G401 (cell line): ENCODE data around the gene SYNE2. TPM values are rescaled to one million over a fixed set of nuclear protein-coding genes. Genes with fewer than 3 reads are reported as not detected.
"Not testable (repeated sequence)": the region's sequence is repeated elsewhere in the genome, so short reads cannot be mapped to it uniquely, and the experiment has no call there.

ENCODE experiments used
- DNase-seq: peaks from one replicate; pipeline ENCODE4 v3.0.0-alpha.2; 2015; ENCODE audit warnings: low spot score
- in situ Hi-C: cut with HindIII; loops from 2 replicates; pipeline ENCODE4 v1.10.0; 2016; ENCODE audit warnings: low sequenced_read_pairs, mixed read lengths
- total RNA-seq: library from RNA; depleted of rRNA; stranded (reverse); fragments of >200 nt; shearing (Covaris generic); gene quantifications from 2 replicates; pipeline ENCODE4 v1.2.3, GENCODE V29; 2014

Gene SYNE2
- total RNA-seq, 1 experiment from 2014 or later, result 6.2 TPM

- in situ Hi-C loops, result no loop called here
- no peak for DNase-seq
These were observed 240.1 kb downstream of the SYNE2 start for GRCh38 chr14:64092940-64093339.

GRCh38 chr14:64095620-64096019 lies 242.8 kb downstream of the SYNE2 start:
- no peak for DNase-seq
- in situ Hi-C loops, result no loop called here

GRCh38 chr14:64098120-64098519 lies 245.3 kb downstream of the SYNE2 start:
- in situ Hi-C loops, result no loop called here

DNA sequence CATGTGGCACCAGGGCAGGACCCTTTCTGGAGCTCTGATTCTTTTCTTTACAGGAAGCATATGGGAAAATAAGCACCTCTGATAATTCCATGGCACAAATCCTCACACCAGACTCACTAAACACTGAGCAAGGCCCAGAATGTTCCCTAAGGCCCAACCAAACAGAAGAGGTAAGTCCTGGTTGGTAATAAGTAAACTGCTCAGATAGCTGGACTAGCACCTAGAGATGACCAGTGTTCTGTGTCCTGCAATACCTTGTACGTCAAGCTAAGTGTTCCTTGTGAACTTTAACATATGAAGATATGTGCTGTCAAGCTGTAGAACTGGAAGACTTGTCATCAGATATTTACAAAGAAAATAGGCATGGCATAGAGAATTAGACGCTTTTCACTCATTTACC lies 254.6 kb downstream of the SYNE2 start:
- in situ Hi-C loops, result no loop called here
- DNase-seq, result no peak

More at GRCh38 chr14:64098120-64098519, 245.3 kb downstream of the SYNE2 start:
- DNase-seq, result no peak

DNA sequence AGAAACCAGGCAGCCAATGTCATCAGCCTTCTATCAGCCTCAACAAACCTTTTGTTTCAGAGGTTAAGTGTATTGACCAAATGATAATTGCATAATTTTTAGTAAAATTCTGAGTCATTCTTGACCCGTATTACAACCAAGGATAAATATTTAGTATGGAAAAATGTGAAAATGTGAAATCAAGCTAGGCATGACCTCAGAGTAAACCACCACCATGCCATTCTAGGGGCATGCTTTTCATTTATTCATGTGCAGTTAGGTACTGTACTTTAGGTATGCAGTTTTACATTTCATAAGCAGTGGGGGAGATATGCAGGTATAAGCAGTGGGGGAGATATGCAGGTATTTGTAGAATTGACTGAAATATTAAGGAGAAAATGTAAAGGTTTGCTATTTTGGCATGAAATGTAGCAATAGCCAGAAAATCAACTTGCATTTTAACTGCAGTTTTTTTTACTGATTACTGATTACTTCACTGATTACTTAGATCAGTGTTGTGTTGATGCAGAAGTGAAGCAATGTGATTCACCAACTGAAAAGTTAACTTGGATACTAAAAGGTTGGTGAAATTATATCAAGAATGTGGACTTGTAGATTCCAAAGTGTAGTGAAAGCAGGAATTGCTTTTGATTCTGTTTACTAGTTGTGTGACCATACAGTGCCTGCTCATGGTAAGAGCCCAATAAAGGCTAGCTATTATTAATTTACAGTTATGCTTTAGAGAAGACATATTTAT lies 257.2 kb downstream of the SYNE2 start:
- in situ Hi-C loops, result no loop called here
- no peak for DNase-seq

GRCh38 chr14:64110802-64111201 lies 258.0 kb downstream of the SYNE2 start:
- in situ Hi-C loops, result no loop called here
- DNase-seq, result no peak

DNA sequence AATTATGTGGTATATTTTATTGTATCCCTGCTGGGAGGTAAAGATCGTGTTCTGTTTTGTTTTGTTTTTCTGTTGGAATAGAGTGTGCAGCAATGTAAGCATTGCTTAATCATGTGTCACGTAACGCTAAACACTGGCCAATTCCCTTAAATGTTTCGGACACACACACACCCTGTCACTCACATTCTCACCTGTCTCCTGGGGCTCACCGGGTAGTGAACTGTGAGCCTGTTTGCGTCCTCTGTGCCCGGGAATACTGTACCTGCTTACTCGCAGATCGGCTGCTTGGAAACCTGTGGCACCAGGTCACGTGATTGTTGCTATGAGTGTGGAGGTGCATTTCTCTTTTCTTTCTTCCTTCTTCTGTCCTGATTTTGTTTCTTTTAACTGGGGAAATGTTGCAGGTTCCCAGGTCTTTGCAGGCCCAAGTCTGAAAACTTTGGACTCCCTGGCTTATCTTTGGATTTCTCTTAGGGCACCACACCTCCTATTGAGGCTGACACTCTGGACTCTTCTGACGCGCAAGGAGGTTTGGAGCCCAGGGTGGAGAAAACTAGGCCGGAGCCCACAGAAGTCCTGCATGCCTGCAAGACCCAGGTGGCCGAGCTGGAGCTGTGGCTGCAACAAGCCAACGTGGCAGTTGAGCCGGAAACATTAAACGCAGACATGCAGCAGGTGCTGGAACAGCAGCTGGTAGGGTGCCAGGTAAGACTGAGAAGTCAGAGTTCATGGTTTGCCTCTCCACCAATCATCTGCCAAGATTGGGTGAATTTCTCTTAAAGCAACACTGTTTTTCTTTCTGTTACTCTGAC lies 260.3 kb downstream of the SYNE2 start:
- in situ Hi-C loops, result no loop called here

GRCh38 chr14:64114166-64114565 lies 261.4 kb downstream of the SYNE2 start:
- in situ Hi-C loops, result no loop called here
- no peak for DNase-seq

More for the DNA sequence above, 260.3 kb downstream of the SYNE2 start:
- DNase-seq, result peak; percentile 11

DNA sequence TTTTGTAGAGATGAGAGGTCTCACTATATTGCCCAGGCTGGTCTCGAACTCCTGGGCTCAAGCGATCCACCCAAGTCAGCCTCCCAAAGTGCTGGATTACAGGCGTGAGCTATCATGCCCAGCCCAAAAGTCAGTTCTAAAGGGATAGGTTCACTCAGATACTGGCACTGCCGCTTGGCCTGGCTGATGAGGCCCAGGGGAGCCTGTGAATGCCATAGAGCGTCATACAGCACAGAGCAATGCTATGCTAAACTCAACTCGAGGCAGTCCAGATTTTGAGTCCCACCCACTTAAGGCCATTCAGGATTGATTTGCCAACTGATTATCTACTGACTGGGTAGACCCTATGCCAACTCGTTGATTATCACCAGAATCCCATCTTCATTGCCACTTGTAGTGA lies 262.0 kb downstream of the SYNE2 start:
- DNase-seq, result no peak
- in situ Hi-C loops, result no loop called here

GRCh38 chr14:64115401-64115800 lies 262.6 kb downstream of the SYNE2 start:
- in situ Hi-C loops, result no loop called here
- no peak for DNase-seq

DNA sequence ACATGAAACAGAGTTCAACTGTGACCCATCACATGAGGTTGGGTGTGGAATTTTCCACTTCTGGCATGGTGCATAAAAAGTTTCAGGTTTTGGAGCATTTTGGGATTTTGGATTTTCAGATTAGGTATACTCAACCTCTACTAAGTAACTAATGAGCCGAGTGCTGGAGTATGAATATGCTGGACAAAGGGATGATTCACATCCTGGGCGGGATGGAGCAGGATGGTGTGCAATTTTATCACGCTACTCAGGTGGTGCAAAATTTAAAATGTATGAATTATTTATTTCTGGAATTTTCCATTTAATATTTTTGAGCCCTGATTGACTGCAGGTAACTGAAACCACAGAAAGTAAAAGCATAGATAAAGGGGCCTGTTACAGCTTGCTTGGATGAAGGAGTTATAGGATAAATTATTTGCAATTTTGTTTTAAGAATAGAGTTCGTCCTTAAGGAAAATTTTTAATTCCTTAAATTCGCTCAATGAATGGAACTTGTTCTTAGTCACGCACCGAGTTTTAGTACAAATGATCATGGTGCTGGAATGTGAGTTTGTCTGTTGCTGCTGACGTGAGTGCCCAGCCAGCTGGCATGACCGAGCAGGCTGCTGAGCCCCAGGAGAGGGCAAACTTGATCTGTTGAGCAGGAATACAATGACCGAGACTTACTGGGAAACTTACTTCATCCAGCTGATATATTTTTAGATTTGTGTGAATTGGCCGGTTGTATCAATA lies 265.0 kb downstream of the SYNE2 start:
- in situ Hi-C loops, result no loop called here
- no peak for DNase-seq

- DNase-seq, in situ Hi-C loops: not testable (repeated sequence)
These were observed 265.6 kb downstream of the SYNE2 start for GRCh38 chr14:64118403-64118742.

- no peak for DNase-seq
- in situ Hi-C loops, result no loop called here
These were observed 266.1 kb downstream of the SYNE2 start for GRCh38 chr14:64118892-64119291.

DNA sequence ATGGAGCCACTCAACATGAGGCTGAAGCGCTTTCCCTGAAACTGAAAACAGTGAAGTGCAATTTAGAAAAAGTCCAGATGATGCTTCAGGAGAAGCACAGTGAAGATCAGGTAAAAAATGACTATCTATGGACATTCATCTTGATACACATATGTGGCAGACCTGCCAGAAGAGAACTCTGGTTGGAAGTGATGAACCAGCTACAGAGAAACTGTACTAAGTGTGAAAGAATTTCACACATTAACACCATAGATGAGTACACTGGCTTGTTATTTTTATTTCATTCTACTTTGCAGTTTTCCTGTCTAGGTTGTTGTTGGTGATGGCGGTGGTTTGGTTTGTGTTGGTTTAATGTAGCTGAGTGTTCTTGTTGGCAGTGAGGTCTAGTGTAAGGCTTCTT lies 266.7 kb downstream of the SYNE2 start:
- no peak for DNase-seq
- in situ Hi-C loops, result no loop called here

DNA sequence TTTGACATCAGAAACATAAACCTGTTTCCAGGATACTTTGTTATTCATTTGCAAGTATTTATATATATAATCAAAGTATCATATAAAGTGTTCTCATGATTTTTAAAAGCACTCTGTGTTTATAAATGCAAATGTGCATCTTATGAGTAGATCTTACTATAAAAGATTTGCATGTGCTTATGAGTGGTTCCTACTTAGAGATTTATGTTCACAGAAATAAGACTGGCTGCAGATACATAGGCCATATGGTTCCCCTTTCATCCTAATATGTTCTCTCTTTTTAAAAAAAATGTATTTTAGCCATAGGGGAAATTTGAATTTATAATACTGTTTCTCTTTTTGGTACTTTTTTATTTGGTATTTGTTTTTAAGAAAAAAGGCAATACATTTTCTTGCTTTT lies 267.2 kb downstream of the SYNE2 start:
- in situ Hi-C loops, result no loop called here
- DNase-seq, result no peak

- in situ Hi-C loops, result no loop called here
- DNase-seq, result no peak
These were observed 270.5 kb downstream of the SYNE2 start for GRCh38 chr14:64123241-64123822.

GRCh38 chr14:64125270-64125669 lies 272.5 kb downstream of the SYNE2 start:
- in situ Hi-C loops, result no loop called here
- DNase-seq, result no peak

DNA sequence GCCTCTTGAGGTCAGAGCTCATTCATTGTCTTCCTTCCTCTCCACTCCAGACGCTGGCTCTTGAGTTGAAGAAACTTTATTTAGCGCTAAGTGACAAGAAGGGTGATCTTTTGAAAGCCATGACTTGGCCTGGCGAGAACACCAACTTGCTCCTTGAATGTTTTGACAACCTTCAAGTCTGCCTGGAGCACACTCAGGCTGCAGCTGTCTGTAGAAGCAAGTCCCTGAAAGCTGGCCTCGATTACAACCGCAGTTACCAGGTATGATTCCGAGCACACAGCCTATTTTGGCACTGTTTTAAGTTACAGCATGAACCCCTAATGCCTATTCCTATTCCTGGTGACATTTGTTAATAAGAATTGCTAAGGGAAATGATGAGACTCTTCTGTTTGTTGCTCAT lies 273.7 kb downstream of the SYNE2 start:
- no peak for DNase-seq
- in situ Hi-C loops, result no loop called here

DNA sequence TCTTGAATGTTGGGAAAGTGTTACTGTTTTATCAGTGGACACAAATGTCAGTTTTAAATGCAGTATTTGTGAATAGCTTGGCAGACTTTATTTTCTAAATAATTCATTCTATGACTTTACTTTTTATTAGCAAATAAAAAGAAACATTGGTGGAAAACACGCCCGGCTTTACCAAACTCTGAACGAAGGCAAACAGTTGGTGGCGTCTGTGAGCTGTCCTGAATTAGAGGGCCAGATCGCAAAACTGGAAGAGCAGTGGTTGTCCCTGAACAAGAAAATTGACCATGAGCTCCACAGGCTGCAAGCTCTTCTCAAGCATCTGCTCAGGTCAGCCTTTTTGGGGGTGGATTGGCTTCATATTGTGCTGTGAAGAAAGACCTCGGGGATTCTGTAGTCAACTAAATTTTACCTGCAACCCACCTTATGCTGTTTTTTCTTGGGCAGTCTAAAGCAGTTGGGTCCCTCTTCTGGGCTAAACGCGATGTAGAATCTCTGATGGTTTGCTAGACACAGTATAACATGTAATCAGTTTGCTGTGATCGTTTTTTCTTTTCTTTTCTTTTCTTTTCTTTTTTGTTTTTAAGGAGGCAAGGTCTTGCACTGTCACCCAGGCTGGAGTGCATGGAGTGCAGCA lies 285.0 kb downstream of the SYNE2 start:
- peak; percentile 69 for DNase-seq
- in situ Hi-C loops, result no loop called here
